ENCODE results near the gene GFPT2. TPM values are rescaled to one million over a fixed set of nuclear protein-coding genes. Genes with fewer than 3 reads are reported as not detected.
A peak's percentile ranks its signal among the peaks of the same experiment; 100 is the strongest.

The GFPT2 gene
- 45.2 and 49.1 TPM in 2 replicates for total RNA-seq (2014; rRNA removed; shearing (Covaris generic))
- 71.0 and 75.3 TPM in 2 replicates for polyA plus RNA-seq (2016; fragmentation: Nextera tagmentation; extraction: Ambion mirVana)

- Histone ChIP-seq H3K27me3 (replicated peaks; ENCODE audit: insufficient read depth) (no peaks in the 10 kb centered on the region), H3F3A (ENCODE audit: insufficient read depth) (no peaks in the 10 kb centered on the region), H4K20me1 (ENCODE audit: insufficient read depth) (no peaks in the 10 kb centered on the region), H3K79me2 (ENCODE audit: insufficient read depth) (peaks cover 48% of the 10 kb centered on the region), H2AFZ (peak within 1 kb of the TSS; percentile 97), H3K9me3 (ENCODE audit: low read depth) (no peaks in the 10 kb centered on the region), H3K9ac (peak within 1 kb of the TSS; percentile 79), H3K4me2 (ENCODE audit: unreplicated experiment) (peak within 1 kb of the TSS; percentile 88), H3K4me3 (peak within 1 kb of the TSS; percentile 79), H3K9me2 (ENCODE audit: insufficient read depth) (no peaks in the 10 kb centered on the region), H3K36me3 (ENCODE audit: low read depth) (no peaks in the 10 kb centered on the region), H3K4me1 (ENCODE audit: insufficient read depth) (peaks cover 7% of the 10 kb centered on the region; the same call in 1 of the 2 replicates), H3K27ac (no peak within 1 kb of the TSS; the same call in 1 of the 2 replicates)
- peak; percentile 89 for DNase-seq
- 1% methylated on average over 55 to 82 of the region's 106 CpGs for WGBS, 2 experiments (ENCODE audit: low coverage in 1 of 2, low lambda C conversion rate in 2 of 2, missing lambda C conversion rate in 2 of 2)
- TF ChIP-seq EZH2 (IDR thresholded peaks at IDR 0.05; ENCODE audit: insufficient read depth, poor library complexity, severe bottlenecking) (no peak), EZH2phosphoT487 (IDR thresholded peaks at IDR 0.05; ENCODE audit: insufficient read depth, low read depth) (no peak)
- in situ Hi-C loops (cut with MboI): no loop called here
Measured at GRCh38 chr5:180353048-180353979, at the start of gene GFPT2. TSS of gene GFPT2 (minus strand) at chr5:180353336. CDS start at chr5:180353217, 119 bp downstream.

GRCh38 chr5:180402716-180403115 lies 49.6 kb upstream of the GFPT2 start:
- in situ Hi-C loops (cut with MboI): no loop called here
- Histone ChIP-seq H3K27me3 (replicated peaks; ENCODE audit: insufficient read depth) (peaks cover 15% of the 10 kb centered on the region), H3K4me2 (ENCODE audit: unreplicated experiment) (no peak overlapping the region), H3K4me1 (ENCODE audit: insufficient read depth) (no peaks in the 10 kb centered on the region), H3K4me3 (no peak overlapping the region), H3K36me3 (ENCODE audit: low read depth) (no peaks in the 10 kb centered on the region), H3K27ac (no peak overlapping the region), H2AFZ (no peak overlapping the region), H3F3A (ENCODE audit: insufficient read depth) (no peaks in the 10 kb centered on the region), H3K9me3 (ENCODE audit: low read depth) (no peaks in the 10 kb centered on the region), H3K9ac (no peak overlapping the region), H3K79me2 (ENCODE audit: insufficient read depth) (no peaks in the 10 kb centered on the region), H4K20me1 (ENCODE audit: insufficient read depth) (no peaks in the 10 kb centered on the region), H3K9me2 (ENCODE audit: insufficient read depth) (no peaks in the 10 kb centered on the region)
- WGBS, 2 experiments (ENCODE audit: low coverage in 1 of 2, low lambda C conversion rate in 2 of 2, missing lambda C conversion rate in 2 of 2): 68 to 72% methylated on average over 13 of the region's 13 CpGs
- TF ChIP-seq EZH2phosphoT487 (IDR thresholded peaks at IDR 0.05; ENCODE audit: insufficient read depth, low read depth) (no peak), EZH2 (IDR thresholded peaks at IDR 0.05; ENCODE audit: insufficient read depth, poor library complexity, severe bottlenecking) (no peak)
- DNase-seq: no peak

- Histone ChIP-seq H2AFZ (no peak overlapping the region), H3K36me3 (ENCODE audit: low read depth) (no peaks in the 10 kb centered on the region), H3K79me2 (ENCODE audit: insufficient read depth) (no peaks in the 10 kb centered on the region), H3K27ac (no peak overlapping the region), H3K4me2 (ENCODE audit: unreplicated experiment) (no peak overlapping the region), H3K9me2 (ENCODE audit: insufficient read depth) (no peaks in the 10 kb centered on the region), H3K9ac (no peak overlapping the region), H3K27me3 (replicated peaks; ENCODE audit: insufficient read depth) (peaks cover 15% of the 10 kb centered on the region), H4K20me1 (ENCODE audit: insufficient read depth) (no peaks in the 10 kb centered on the region), H3F3A (ENCODE audit: insufficient read depth) (no peaks in the 10 kb centered on the region), H3K4me1 (ENCODE audit: insufficient read depth) (no peaks in the 10 kb centered on the region), H3K4me3 (no peak overlapping the region), H3K9me3 (ENCODE audit: low read depth) (no peaks in the 10 kb centered on the region)
- TF ChIP-seq EZH2 (IDR thresholded peaks at IDR 0.05; ENCODE audit: insufficient read depth, poor library complexity, severe bottlenecking): no peak
- TF ChIP-seq EZH2phosphoT487 (IDR thresholded peaks at IDR 0.05; ENCODE audit: insufficient read depth, low read depth): no peak
- DNase-seq: no peak
- in situ Hi-C loops (cut with MboI): no loop called here
- 49 to 55% methylated on average over 11 of the region's 11 CpGs for WGBS, 2 experiments (ENCODE audit: low coverage in 1 of 2, low lambda C conversion rate in 2 of 2, missing lambda C conversion rate in 2 of 2)
Measured at GRCh38 chr5:180401229-180401907, 48.2 kb upstream of the GFPT2 start.

- H3K79me2 ChIP-seq (ENCODE audit: insufficient read depth): no peaks in the 10 kb centered on the region
- no peak overlapping the region for H3K27ac ChIP-seq
- H3K4me2 ChIP-seq (ENCODE audit: unreplicated experiment): no peak overlapping the region
- no peaks in the 10 kb centered on the region for H3K4me1 ChIP-seq (ENCODE audit: insufficient read depth)
- no peaks in the 10 kb centered on the region for H3F3A ChIP-seq (ENCODE audit: insufficient read depth)
- no peak overlapping the region for H3K4me3 ChIP-seq
- H3K9ac ChIP-seq: no peak overlapping the region
- no peak for TF ChIP-seq EZH2phosphoT487 (IDR thresholded peaks at IDR 0.05; ENCODE audit: insufficient read depth, low read depth)
- TF ChIP-seq EZH2 (IDR thresholded peaks at IDR 0.05; ENCODE audit: insufficient read depth, poor library complexity, severe bottlenecking): no peak
- WGBS, 2 experiments (ENCODE audit: low coverage in 1 of 2, low lambda C conversion rate in 2 of 2, missing lambda C conversion rate in 2 of 2): 38 to 51% methylated on average over 9 of the region's 9 CpGs
- no peak overlapping the region for H2AFZ ChIP-seq
- no peaks in the 10 kb centered on the region for H4K20me1 ChIP-seq (ENCODE audit: insufficient read depth)
- H3K9me2 ChIP-seq (ENCODE audit: insufficient read depth): no peaks in the 10 kb centered on the region
- no peaks in the 10 kb centered on the region for H3K36me3 ChIP-seq (ENCODE audit: low read depth)
- in situ Hi-C loops (cut with MboI): no loop called here
- peaks cover 16% of the 10 kb centered on the region for H3K27me3 ChIP-seq (replicated peaks; ENCODE audit: insufficient read depth)
- H3K9me3 ChIP-seq (ENCODE audit: low read depth): no peaks in the 10 kb centered on the region
- no peak for DNase-seq
Measured at GRCh38 chr5:180400416-180400815, 47.3 kb upstream of the GFPT2 start.
